ENCODE results near the gene OSBPL9. TPM values are rescaled to one million over a fixed set of nuclear protein-coding genes. Genes with fewer than 3 reads are reported as not detected.

OSBPL9 gene
- total RNA-seq, 1 donor from 2014 or later = 63.7 TPM

GRCh38 chr1:51741121-51741681 lies 124.3 kb downstream of the OSBPL9 start:
- Mint-ChIP-seq H3K36me3 (ENCODE audit: low read depth) (peaks cover 10% of the 10 kb centered on the region), H3K4me1 (peaks cover 34% of the 10 kb centered on the region), H3K4me3 (no peak overlapping the region), H3K27ac (no peak overlapping the region), H3K27me3 (no peaks in the 10 kb centered on the region), H3K9me3 (no peaks in the 10 kb centered on the region)
- ChIA-PET CTCF (no interaction called here), POLR2A (no interaction called here)
- no peak for DNase-seq
- TF ChIP-seq CTCF (IDR thresholded peaks at IDR 0.05) = no peak
- intact Hi-C loops (cut with micrococcal nuclease) = no loop called here
- ATAC-seq (ENCODE audit: low read depth) = no peak

- TF ChIP-seq CTCF (IDR thresholded peaks at IDR 0.05) = no peak
Observed at GRCh38 chr1:51744506-51745303, 127.8 kb downstream of the OSBPL9 start.

GRCh38 chr1:51745304-51745570 lies 128.3 kb downstream of the OSBPL9 start:
- Mint-ChIP-seq H3K9me3 (no peaks in the 10 kb centered on the region), H3K4me1 (peaks cover 19% of the 10 kb centered on the region), H3K27ac (peak overlapping the region; percentile 5), H3K27me3 (no peaks in the 10 kb centered on the region), H3K4me3 (no peak overlapping the region), H3K36me3 (ENCODE audit: low read depth) (peaks cover 27% of the 10 kb centered on the region)
- TF ChIP-seq CTCF (IDR thresholded peaks at IDR 0.05) = no peak
- no peak for DNase-seq
- intact Hi-C loops (cut with micrococcal nuclease) = no loop called here
- POLR2A ChIA-PET = no interaction called here
- CTCF ChIA-PET = no interaction called here
- ATAC-seq (ENCODE audit: low read depth) = no peak

More at GRCh38 chr1:51744506-51745303, 127.8 kb downstream of the OSBPL9 start:
- Mint-ChIP-seq H3K4me3 (no peak overlapping the region), H3K27ac (peak overlapping the region; percentile 5), H3K4me1 (peaks cover 22% of the 10 kb centered on the region), H3K36me3 (ENCODE audit: low read depth) (peaks cover 27% of the 10 kb centered on the region), H3K27me3 (no peaks in the 10 kb centered on the region), H3K9me3 (no peaks in the 10 kb centered on the region)
- ATAC-seq (ENCODE audit: low read depth) (no peak), DNase-seq (no peak)
- ChIA-PET CTCF (no interaction called here), POLR2A (no interaction called here)
- intact Hi-C loops (cut with micrococcal nuclease) = no loop called here

GRCh38 chr1:51749151-51749550 lies 132.3 kb downstream of the OSBPL9 start:
- CTCF ChIA-PET = no interaction called here
- H3K36me3 Mint-ChIP-seq (ENCODE audit: low read depth) = peaks cover 49% of the 10 kb centered on the region
- peaks cover 7% of the 10 kb centered on the region for H3K9me3 Mint-ChIP-seq
- no peak for TF ChIP-seq CTCF (IDR thresholded peaks at IDR 0.05)
- no peaks in the 10 kb centered on the region for H3K27me3 Mint-ChIP-seq
- ATAC-seq (ENCODE audit: low read depth) = no peak
- POLR2A ChIA-PET = no interaction called here
- H3K4me1 Mint-ChIP-seq = peaks cover 4% of the 10 kb centered on the region
- H3K4me3 Mint-ChIP-seq = no peak overlapping the region
- DNase-seq = no peak
- H3K27ac Mint-ChIP-seq = no peak overlapping the region
- intact Hi-C loops (cut with micrococcal nuclease) = no loop called here

- H3K36me3 Mint-ChIP-seq (ENCODE audit: low read depth) = peaks cover 51% of the 10 kb centered on the region
Observed at GRCh38 chr1:51750218-51750617, 133.3 kb downstream of the OSBPL9 start.

More at GRCh38 chr1:51750218-51750617, 133.3 kb downstream of the OSBPL9 start:
- peaks cover 7% of the 10 kb centered on the region for H3K9me3 Mint-ChIP-seq
- DNase-seq = no peak
- no peaks in the 10 kb centered on the region for H3K4me1 Mint-ChIP-seq
- no peak overlapping the region for H3K27ac Mint-ChIP-seq
- intact Hi-C loops (cut with micrococcal nuclease) = no loop called here
- TF ChIP-seq CTCF (IDR thresholded peaks at IDR 0.05) = no peak
- ChIA-PET CTCF (no interaction called here), POLR2A (no interaction called here)
- ATAC-seq (ENCODE audit: low read depth) = no peak
- H3K27me3 Mint-ChIP-seq = no peaks in the 10 kb centered on the region
- H3K4me3 Mint-ChIP-seq = no peak overlapping the region
